ENCODE results near the gene C1GALT1. TPM values are rescaled to one million over a fixed set of nuclear protein-coding genes. Genes with fewer than 3 reads are reported as not detected.

Gene C1GALT1
- polyA plus RNA-seq, 1 donor (not counting 4 experiments of a cell fraction or from before 2014, with no cell fraction given), result 44.3 TPM

- Histone ChIP-seq H3K27ac (ENCODE audit: control insufficient read depth, insufficient read depth, low read length) (no peak overlapping the region), H3K36me3 (ENCODE audit: control insufficient read depth in 2 of 2, extremely low read depth in 1 of 2, insufficient read depth in 2 of 2, low read length in 2 of 2) (peaks cover 2 to 5% of the 10 kb centered on the region in 2 experiments), H4K20me1 (ENCODE audit: control insufficient read depth, extremely low read depth, insufficient read depth, low read length) (no peaks in the 10 kb centered on the region), H3K9ac (ENCODE audit: control insufficient read depth, extremely low read depth, insufficient read depth, low read length) (no peak overlapping the region), H3K27me3 (ENCODE audit: control insufficient read depth, extremely low read depth, insufficient read depth, low read length) (no peaks in the 10 kb centered on the region), H3K4me3 (ENCODE audit: control insufficient read depth in 2 of 3, extremely low read depth in 1 of 3, insufficient read depth in 2 of 3, low read depth in 1 of 3, low read length in 3 of 3) (no peak overlapping the region), H3K9me1 (ENCODE audit: control insufficient read depth, extremely low read depth, insufficient read depth, low read length) (no peaks in the 10 kb centered on the region), H3K9me3 (ENCODE audit: control insufficient read depth, low read depth, low read length) (no peaks in the 10 kb centered on the region), H3K4me1 (ENCODE audit: control insufficient read depth, extremely low read depth, insufficient read depth, low read length) (no peaks in the 10 kb centered on the region), H2AFZ (ENCODE audit: control insufficient read depth, low read length) (no peak overlapping the region), H3K79me2 (ENCODE audit: control insufficient read depth, insufficient read depth, low read length) (no peaks in the 10 kb centered on the region), H3K4me2 (ENCODE audit: control insufficient read depth, extremely low read depth, insufficient read depth, low read depth, low read length) (no peak overlapping the region)
- no peak for DNase-seq (ENCODE audit: low read depth, low spot score)
- no peak for FAIRE-seq
- TF ChIP-seq EZH2 (IDR thresholded peaks at IDR 0.05; ENCODE audit: low read length), result no peak
- TF ChIP-seq, protein P1, sequence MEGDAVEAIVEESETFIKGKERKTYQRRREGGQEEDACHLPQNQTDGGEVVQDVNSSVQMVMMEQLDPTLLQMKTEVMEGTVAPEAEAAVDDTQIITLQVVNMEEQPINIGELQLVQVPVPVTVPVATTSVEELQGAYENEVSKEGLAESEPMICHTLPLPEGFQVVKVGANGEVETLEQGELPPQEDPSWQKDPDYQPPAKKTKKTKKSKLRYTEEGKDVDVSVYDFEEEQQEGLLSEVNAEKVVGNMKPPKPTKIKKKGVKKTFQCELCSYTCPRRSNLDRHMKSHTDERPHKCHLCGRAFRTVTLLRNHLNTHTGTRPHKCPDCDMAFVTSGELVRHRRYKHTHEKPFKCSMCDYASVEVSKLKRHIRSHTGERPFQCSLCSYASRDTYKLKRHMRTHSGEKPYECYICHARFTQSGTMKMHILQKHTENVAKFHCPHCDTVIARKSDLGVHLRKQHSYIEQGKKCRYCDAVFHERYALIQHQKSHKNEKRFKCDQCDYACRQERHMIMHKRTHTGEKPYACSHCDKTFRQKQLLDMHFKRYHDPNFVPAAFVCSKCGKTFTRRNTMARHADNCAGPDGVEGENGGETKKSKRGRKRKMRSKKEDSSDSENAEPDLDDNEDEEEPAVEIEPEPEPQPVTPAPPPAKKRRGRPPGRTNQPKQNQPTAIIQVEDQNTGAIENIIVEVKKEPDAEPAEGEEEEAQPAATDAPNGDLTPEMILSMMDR (optimal IDR thresholded peaks at IDR 0.05 in 1 of 3, IDR thresholded peaks at IDR 0.05 in 1 of 3, conservative IDR thresholded peaks at IDR 0.05 in 1 of 3; ENCODE audit: extremely low read depth in 1 of 3, insufficient read depth in 2 of 3, low read length in 3 of 3), result no peak
- dilution Hi-C loops (cut with MboI; ENCODE audit: extremely low pct_ligation_motif_present, low sequenced_read_pairs), result no loop called here
These were observed 72.0 kb downstream of the C1GALT1 start for GRCh38 chr7:7254319-7254718.

DNA sequence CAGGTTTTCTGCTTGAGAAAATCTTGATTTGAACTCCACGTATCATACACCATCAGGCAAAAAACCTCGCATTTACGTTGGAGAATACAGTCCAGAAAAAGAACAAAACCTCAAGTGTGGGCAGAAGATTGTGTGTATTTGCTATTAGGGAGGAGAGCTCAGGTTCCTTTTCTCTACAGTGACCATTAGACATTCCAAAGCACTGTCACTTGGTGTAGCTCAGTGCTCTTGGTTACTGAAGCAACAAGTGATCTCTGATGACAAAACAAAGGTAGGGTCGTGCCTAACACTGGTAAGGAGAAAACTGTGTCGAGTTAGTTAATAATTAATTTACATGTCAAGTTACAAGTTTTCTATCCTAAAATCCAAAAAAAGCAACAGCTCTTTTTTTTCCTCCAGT lies 72.6 kb downstream of the C1GALT1 start:
- TF ChIP-seq, protein P1 (optimal IDR thresholded peaks at IDR 0.05 in 1 of 3, IDR thresholded peaks at IDR 0.05 in 1 of 3, conservative IDR thresholded peaks at IDR 0.05 in 1 of 3; ENCODE audit: extremely low read depth in 1 of 3, insufficient read depth in 2 of 3, low read length in 3 of 3), result no peak
- no peak for TF ChIP-seq EZH2 (IDR thresholded peaks at IDR 0.05; ENCODE audit: low read length)
- Histone ChIP-seq H3K4me2 (ENCODE audit: control insufficient read depth, extremely low read depth, insufficient read depth, low read depth, low read length) (no peak overlapping the region), H3K9me1 (ENCODE audit: control insufficient read depth, extremely low read depth, insufficient read depth, low read length) (no peaks in the 10 kb centered on the region), H3K4me3 (ENCODE audit: control insufficient read depth in 2 of 3, extremely low read depth in 1 of 3, insufficient read depth in 2 of 3, low read depth in 1 of 3, low read length in 3 of 3) (no peak overlapping the region), H3K27me3 (ENCODE audit: control insufficient read depth, extremely low read depth, insufficient read depth, low read length) (no peaks in the 10 kb centered on the region), H3K9ac (ENCODE audit: control insufficient read depth, extremely low read depth, insufficient read depth, low read length) (no peak overlapping the region), H3K4me1 (ENCODE audit: control insufficient read depth, extremely low read depth, insufficient read depth, low read length) (no peaks in the 10 kb centered on the region), H4K20me1 (ENCODE audit: control insufficient read depth, extremely low read depth, insufficient read depth, low read length) (no peaks in the 10 kb centered on the region), H3K36me3 (ENCODE audit: control insufficient read depth in 2 of 2, extremely low read depth in 1 of 2, insufficient read depth in 2 of 2, low read length in 2 of 2) (peaks cover 2 to 5% of the 10 kb centered on the region in 2 experiments), H3K9me3 (ENCODE audit: control insufficient read depth, low read depth, low read length) (no peaks in the 10 kb centered on the region), H3K79me2 (ENCODE audit: control insufficient read depth, insufficient read depth, low read length) (no peaks in the 10 kb centered on the region), H3K27ac (ENCODE audit: control insufficient read depth, insufficient read depth, low read length) (no peak overlapping the region), H2AFZ (ENCODE audit: control insufficient read depth, low read length) (no peak overlapping the region)
- FAIRE-seq (no peak), DNase-seq (ENCODE audit: low read depth, low spot score) (no peak)
- dilution Hi-C loops (cut with MboI; ENCODE audit: extremely low pct_ligation_motif_present, low sequenced_read_pairs), result no loop called here

All from keratinocyte (primary cell).